H7 (cell line): ENCODE results near the gene UBL7. TPM values are rescaled to one million over a fixed set of nuclear protein-coding genes. Genes with fewer than 3 reads are reported as not detected.

Source experiments
- DNase-seq: peaks from one replicate; pipeline ENCODE4 v3.0.0; 2012
- H3K27me3 ChIP-seq: 2 replicates; pipeline ENCODE4 v1.6.0; 2011; ENCODE audit warnings: mild to moderate bottlenecking, low read length; ENCODE audit not compliant: control insufficient read depth, insufficient read depth
- H3K36me3 ChIP-seq: replicated peaks from 2 replicates; pipeline ENCODE4 v1.5.1; 2011; ENCODE audit warnings: low read length; ENCODE audit not compliant: control insufficient read depth, insufficient read depth
- H3K4me3 ChIP-seq: 2 replicates; pipeline ENCODE4 v1.5.1; 2011; ENCODE audit warnings: low read depth, mild to moderate bottlenecking, control low read depth, low read length, moderate library complexity; ENCODE audit not compliant: insufficient read depth
- total RNA-seq: library from RNA; depleted of rRNA; stranded (reverse); fragments of >200 nt; shearing (Covaris generic); gene quantifications from 2 replicates; pipeline ENCODE4 v1.2.3, GENCODE V29; 2014

Gene UBL7
- total RNA-seq, 1 experiment from 2014 or later = 105 TPM

GRCh38 chr15:74427607-74428441 lies 33.1 kb downstream of the UBL7 start:
- Histone ChIP-seq H3K36me3 (no peaks in the 10 kb centered on the region; the same call in 1 of the 2 replicates), H3K4me3 (no peak overlapping the region), H3K27me3 (peaks cover 8% of the 10 kb centered on the region)
- DNase-seq = peak; percentile 40

DNA sequence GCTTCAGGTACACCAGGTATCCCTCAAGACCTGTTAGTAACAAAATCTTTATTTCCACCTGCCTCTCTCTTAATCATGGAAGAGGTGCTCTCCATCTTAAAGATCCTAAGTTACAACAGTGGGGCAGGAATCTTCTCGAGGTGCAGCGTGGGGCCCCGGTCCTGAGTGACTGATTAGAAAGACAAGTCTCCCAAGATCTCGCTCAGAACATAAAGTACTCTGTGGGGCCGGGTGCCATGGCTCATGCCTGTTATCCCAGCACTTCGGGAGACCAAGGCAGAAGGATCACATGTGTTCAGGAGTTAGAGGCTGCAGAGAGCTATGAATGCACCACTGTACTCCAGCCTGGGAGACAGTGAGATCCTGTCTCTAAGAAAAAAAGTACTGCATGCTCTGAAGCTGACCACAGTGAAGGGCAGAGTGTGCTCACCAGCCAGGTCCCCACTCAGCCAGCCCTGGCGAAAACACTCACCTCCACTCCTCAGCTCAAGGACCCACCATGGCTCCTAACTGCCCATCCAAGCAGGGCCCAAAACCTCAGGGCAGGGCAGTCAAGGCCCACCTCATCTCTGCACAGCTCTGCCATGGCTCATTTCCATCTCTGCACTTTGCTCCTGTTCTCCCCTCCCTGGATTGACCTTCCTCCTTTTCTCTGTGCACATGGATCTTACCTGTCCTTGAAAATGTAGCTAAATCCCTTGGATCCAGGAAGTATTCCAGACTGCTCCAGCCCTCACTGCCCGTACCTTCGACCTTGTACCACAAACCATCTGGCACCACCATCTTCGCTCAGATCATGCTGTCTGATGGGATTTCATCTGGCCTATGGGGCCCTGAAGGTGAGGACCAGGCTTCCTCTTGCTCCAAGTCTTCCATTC lies 34.3 kb downstream of the UBL7 start:
- Histone ChIP-seq H3K36me3 (no peaks in the 10 kb centered on the region), H3K27me3 (no peaks in the 10 kb centered on the region), H3K4me3 (no peak overlapping the region)
- DNase-seq = no peak

DNA sequence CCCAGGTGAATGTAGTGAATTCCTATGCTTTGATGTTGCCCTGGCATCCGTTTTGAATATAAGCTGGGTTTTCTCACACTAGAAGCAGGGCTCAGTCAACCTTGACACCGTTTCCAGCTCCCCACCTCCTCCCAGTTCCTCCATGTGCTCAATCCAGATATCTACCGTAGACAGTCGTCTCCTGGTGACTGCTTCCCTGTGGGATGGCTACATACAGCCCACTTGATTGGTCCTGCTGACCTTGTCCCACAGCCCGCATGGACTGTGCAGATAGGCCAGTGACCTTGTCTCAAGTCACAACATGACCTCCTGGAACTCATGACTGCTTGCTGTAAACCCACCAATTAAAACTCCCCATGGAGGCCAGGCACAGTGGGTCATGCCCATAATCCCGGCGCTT lies 35.3 kb downstream of the UBL7 start:
- Histone ChIP-seq H3K4me3 (no peak overlapping the region), H3K27me3 (no peaks in the 10 kb centered on the region), H3K36me3 (no peaks in the 10 kb centered on the region)
- DNase-seq = no peak

- H3K27me3 ChIP-seq = no peaks in the 10 kb centered on the region
- H3K4me3 ChIP-seq = no peak overlapping the region
- DNase-seq = no peak
- no peaks in the 10 kb centered on the region for H3K36me3 ChIP-seq
These were observed 35.9 kb downstream of the UBL7 start for GRCh38 chr15:74424901-74425528.

DNA sequence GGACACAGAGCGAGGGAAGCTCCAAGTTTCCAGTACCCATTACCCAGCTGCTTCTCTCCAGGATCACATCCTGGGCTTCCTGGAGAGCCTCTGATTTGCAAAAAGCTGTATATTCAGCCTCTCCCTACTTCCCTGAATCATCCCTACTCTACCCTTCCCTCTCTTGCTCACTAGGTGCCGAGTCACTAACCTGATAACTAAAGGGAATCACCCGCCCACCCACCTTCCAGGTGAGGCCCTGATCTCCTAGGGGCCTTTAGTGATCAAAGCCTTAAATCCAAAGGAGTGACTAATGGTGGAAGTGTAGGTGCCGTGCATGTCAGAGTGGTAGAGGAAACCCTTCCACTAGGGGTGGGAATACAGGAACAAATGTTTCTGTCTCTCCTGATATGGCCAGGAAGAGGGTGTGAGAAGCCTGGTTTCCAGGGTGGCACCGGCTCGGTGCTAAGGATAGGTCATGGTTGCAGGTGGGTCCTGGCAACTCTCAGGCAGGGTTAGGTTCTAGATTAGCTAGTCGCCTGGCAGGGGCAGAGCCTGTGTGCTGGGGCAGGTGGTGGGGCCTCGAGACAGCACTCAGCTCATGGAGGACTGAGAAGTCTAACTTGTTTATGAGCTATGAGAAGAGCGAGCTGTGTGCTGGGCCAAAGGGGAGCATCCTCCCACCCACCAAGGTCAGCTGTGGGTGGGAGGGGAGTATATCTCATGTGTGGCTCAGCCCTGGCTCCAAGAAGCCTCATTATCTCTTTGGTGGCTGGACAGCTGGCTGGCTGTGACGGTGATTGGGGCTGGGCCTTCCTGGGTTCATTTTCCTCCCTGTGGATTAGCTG lies 37.3 kb downstream of the UBL7 start:
- peak; percentile 59 for DNase-seq
- Histone ChIP-seq H3K27me3 (no peaks in the 10 kb centered on the region), H3K4me3 (no peak overlapping the region), H3K36me3 (no peaks in the 10 kb centered on the region)

DNA sequence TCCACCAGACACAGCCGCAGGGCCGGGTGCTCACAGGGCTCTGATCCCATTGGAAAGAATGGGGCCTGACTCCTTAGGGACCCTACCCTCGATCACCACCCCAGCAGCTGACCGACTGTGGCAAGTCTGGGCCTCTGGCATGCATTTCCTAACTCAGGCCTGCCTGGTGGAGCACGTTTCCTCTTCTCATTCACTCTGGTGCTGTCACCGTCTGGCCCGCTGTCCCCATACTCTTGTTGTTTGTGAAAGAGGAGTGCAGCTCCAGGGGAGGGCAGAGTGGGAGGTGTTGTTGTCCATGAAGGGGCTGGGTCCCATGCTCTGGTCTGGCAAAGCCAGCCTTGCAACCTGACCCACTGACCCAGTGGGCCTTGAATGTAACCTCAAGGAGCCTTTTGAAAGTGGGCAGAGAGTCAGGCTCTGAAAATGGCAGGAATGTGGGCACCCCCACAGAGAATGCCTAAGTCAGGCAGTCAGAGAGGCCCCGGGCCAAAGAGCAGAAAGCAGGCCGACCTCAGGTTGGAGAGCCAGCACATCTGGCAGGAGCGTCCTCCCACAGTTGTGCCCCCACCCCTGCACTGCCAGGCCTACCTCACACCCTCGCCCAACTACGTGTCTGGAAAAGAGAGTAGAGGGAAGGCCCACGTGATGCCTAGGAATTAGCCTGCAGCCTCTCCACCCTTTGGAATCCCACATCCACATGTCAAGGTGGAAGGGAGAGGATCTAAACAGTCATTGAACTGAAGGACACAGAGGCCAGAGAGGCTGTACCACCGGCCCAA lies 38.1 kb downstream of the UBL7 start:
- DNase-seq = peak; percentile 72
- H3K27me3 ChIP-seq = no peaks in the 10 kb centered on the region

GRCh38 chr15:74422265-74422651 lies 38.7 kb downstream of the UBL7 start:
- no peaks in the 10 kb centered on the region for H3K27me3 ChIP-seq
- no peak for DNase-seq
- no peaks in the 10 kb centered on the region; the same call in 1 of the 2 replicates for H3K36me3 ChIP-seq
- H3K4me3 ChIP-seq = no peak overlapping the region

More for the DNA sequence above, 38.1 kb downstream of the UBL7 start:
- Histone ChIP-seq H3K4me3 (no peak overlapping the region), H3K36me3 (no peaks in the 10 kb centered on the region)

GRCh38 chr15:74421302-74422245 lies 39.4 kb downstream of the UBL7 start:
- DNase-seq = peak; percentile 55
- no peaks in the 10 kb centered on the region for H3K27me3 ChIP-seq
- no peaks in the 10 kb centered on the region; the same call in 1 of the 2 replicates for H3K36me3 ChIP-seq
- no peak overlapping the region for H3K4me3 ChIP-seq

- Histone ChIP-seq H3K4me3 (no peak overlapping the region), H3K36me3 (peaks cover 3% of the 10 kb centered on the region), H3K27me3 (no peaks in the 10 kb centered on the region)
- peak; percentile 52 for DNase-seq
These were observed 40.6 kb downstream of the UBL7 start for GRCh38 chr15:74420193-74420905.

GRCh38 chr15:74419432-74419831 lies 41.5 kb downstream of the UBL7 start:
- no peaks in the 10 kb centered on the region for H3K27me3 ChIP-seq
- H3K4me3 ChIP-seq = no peak overlapping the region
- peak; percentile 33 for DNase-seq
- peaks cover 6% of the 10 kb centered on the region for H3K36me3 ChIP-seq

DNA sequence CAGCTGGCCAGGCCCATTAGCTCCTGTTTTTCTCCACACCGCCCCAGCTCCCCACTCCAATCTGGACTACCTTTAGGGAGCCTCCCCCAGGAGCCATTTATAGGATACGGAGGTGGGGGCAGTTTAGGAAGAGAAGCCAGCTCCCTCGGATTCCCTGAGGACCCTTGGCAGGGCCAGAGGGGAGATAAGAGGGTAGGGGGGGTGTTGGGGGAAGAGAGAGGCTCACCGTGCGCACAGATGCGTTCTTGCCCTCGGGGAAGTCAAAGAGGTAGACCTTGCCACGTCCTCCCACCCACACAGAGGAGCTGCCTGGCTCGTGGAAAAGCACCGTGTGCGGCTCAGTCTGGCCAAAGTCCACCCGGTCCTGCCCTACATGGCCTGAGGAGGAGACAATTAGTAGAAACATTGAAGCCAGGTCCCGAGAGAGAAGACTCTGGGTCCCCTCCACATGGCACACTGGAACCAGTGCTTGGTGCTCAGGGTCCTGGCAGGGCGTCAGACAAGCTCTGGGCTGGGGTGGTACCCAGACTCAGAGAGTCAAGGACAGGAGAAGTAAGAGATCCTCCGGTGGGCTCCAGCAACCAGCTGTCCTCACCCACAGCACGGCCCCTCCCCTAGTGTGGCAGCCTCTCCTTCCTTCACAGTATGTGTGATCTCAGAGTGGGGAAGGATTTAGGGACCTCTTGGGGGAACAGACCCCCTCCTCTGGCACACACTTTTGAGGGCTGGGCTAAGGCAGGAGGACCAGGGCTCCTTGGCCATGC lies 42.2 kb downstream of the UBL7 start:
- no peak for DNase-seq
- H3K4me3 ChIP-seq = no peak overlapping the region
- no peaks in the 10 kb centered on the region for H3K27me3 ChIP-seq
- peaks cover 6% of the 10 kb centered on the region for H3K36me3 ChIP-seq
